ENCODE data around the gene RFNG. TPM values are rescaled to one million over a fixed set of nuclear protein-coding genes. Genes with fewer than 3 reads are reported as not detected.

RFNG gene
- total and polyA plus RNA-seq, 2 of the 13 experiments (the other 11 are each of a cell fraction or from before 2014, with no cell fraction given), result 61.4 to 64.0 TPM

GRCh38 chr17:82022310-82022980 lies 29.2 kb downstream of the RFNG start, which contains the start of gene CENPX (continued):
- TF ChIP-seq CEBPZ (IDR thresholded peaks at IDR 0.05; ENCODE audit: low read length), result no peak
- 0 out of 2 replicates have a peak, but pooled peaks have one; percentile 21 for TF ChIP-seq ZNF331 (CRISPR knock-in tag; IDR thresholded peaks at IDR 0.05)
- no peak for TF ChIP-seq NFIC (IDR thresholded peaks at IDR 0.05; ENCODE audit: low read length)
- TF ChIP-seq EED (CRISPR knock-in tag; IDR thresholded peaks at IDR 0.05), result peak; percentile 62; the same call in 1 of the 2 replicates
- TF ChIP-seq ZNF274 (CRISPR knock-in tag; IDR thresholded peaks at IDR 0.05), result 0 out of 2 replicates have a peak, but pooled peaks have one; percentile 53
- no peak for TF ChIP-seq ZNF337 (CRISPR knock-in tag; IDR thresholded peaks at IDR 0.05; ENCODE audit: borderline replicate concordance, low read depth)
- TF ChIP-seq ZNF841 (CRISPR knock-in tag; IDR thresholded peaks at IDR 0.05; ENCODE audit: borderline replicate concordance), result no peak
- 0 out of 2 replicates have a peak, but pooled peaks have one; percentile 73 for TF ChIP-seq WIZ (CRISPR knock-in tag; IDR thresholded peaks at IDR 0.05)
- TF ChIP-seq CTCF (CRISPR knock-in tag; IDR thresholded peaks at IDR 0.05), result peak; percentile 20; the same call in 1 of the 2 replicates
- 0 out of 2 replicates have a peak, but pooled peaks have one; percentile 76 for TF ChIP-seq ZFYVE20 (CRISPR knock-in tag; IDR thresholded peaks at IDR 0.05; ENCODE audit: borderline replicate concordance, low read depth)
- TF ChIP-seq ZNF652 (CRISPR knock-in tag; IDR thresholded peaks at IDR 0.05; ENCODE audit: borderline replicate concordance, low read depth), result no peak
- TF ChIP-seq KLF16 (CRISPR knock-in tag; IDR thresholded peaks at IDR 0.05), result peak in 1 of 2 experiments; percentile 81; a peak in 1 of 4 replicates
- TF ChIP-seq ZNF326 (CRISPR knock-in tag; IDR thresholded peaks at IDR 0.05; ENCODE audit: borderline replicate concordance), result peak; percentile 67; the same call in 1 of the 2 replicates
- peak; percentile 64 for TF ChIP-seq RARA (CRISPR knock-in tag; IDR thresholded peaks at IDR 0.05)
- TF ChIP-seq SALL1 (CRISPR knock-in tag; IDR thresholded peaks at IDR 0.05), result peak; percentile 74; the same call in 1 of the 2 replicates
- peak; percentile 67; the same call in 1 of the 2 replicates for TF ChIP-seq ZFP41 (CRISPR knock-in tag; IDR thresholded peaks at IDR 0.05; ENCODE audit: borderline replicate concordance)
- 0 out of 2 replicates have a peak, but pooled peaks have one; percentile 63 for TF ChIP-seq ETS1 (CRISPR knock-in tag; IDR thresholded peaks at IDR 0.05)
- peak; percentile 41; the same call in 1 of the 2 replicates for TF ChIP-seq ZNF124 (CRISPR knock-in tag; IDR thresholded peaks at IDR 0.05)
- peak; percentile 94 for TF ChIP-seq GABPB1 (CRISPR knock-in tag; IDR thresholded peaks at IDR 0.05)
- no peak; the same call in 1 of the 2 replicates for TF ChIP-seq POGK (CRISPR knock-in tag; conservative IDR thresholded peaks at IDR 0.05)
- peak; percentile 88 for TF ChIP-seq SAP130 (CRISPR knock-in tag; IDR thresholded peaks at IDR 0.05; ENCODE audit: low read depth)
- no peak for TF ChIP-seq GZF1 (CRISPR knock-in tag; IDR thresholded peaks at IDR 0.05)
